ENCODE measurements around the gene NRXN3.

- TF ChIP-seq CTCF (IDR thresholded peaks at IDR 0.05) (no peak), SIN3A (IDR thresholded peaks at IDR 0.05; ENCODE audit: borderline replicate concordance, insufficient read depth, low read depth, low read length) (no peak)
These were observed 1281.4 kb downstream of the NRXN3 start for GRCh38 chr14:79451601-79452000.

All from Panc1 (cell line).